H1 (cell line): ENCODE results near the gene RAB44. TPM values are rescaled to one million over a fixed set of nuclear protein-coding genes. Genes with fewer than 3 reads are reported as not detected.

Experiments used
- CTCF ChIA-PET: fragments of 300-600 bp; sonication (Branson Sonifier 250); formaldehyde crosslinking; loops from one replicate; lab custom pipeline; 2021; ENCODE audit not compliant: partially characterized antibody; lab: Charles Lee
- POLR2A ChIA-PET: fragments of 300-600 bp; sonication (Branson Sonifier 250); formaldehyde crosslinking; loops from one replicate; lab custom pipeline; 2021; ENCODE audit warnings: inconsistent platforms; ENCODE audit not compliant: partially characterized antibody; lab: Charles Lee
- DNase-seq, 2 experiments: peaks; one replicate each; pipeline versions ENCODE4 v3.0.0 to v3.0.0-alpha.2; 2010 to 2022; ENCODE audit warnings: low spot score in 2 of 2, low read depth in 1 of 2, mixed read lengths in 1 of 2
- FAIRE-seq: peaks from 2 replicates; lab custom pipeline; 2011; peaks lifted over from hg19 to GRCh38; lab: Jason Lieb, UNC
- H2AFZ ChIP-seq: 2 replicates; pipeline ENCODE4 v1.8.1; 2012; ENCODE audit warnings: low read length, inconsistent platforms
- H2AK5ac ChIP-seq: 2 replicates; pipeline ENCODE4 v1.6.1; 2013; ENCODE audit warnings: low read depth, low read length
- H2BK120ac ChIP-seq: replicated peaks from 2 replicates; pipeline ENCODE3; 2013; ENCODE audit warnings: low read depth, low read length, inconsistent platforms
- H2BK12ac ChIP-seq: 2 replicates; pipeline ENCODE4 v1.6.1; 2013; ENCODE audit warnings: low read depth, low read length
- H2BK15ac ChIP-seq: 2 replicates; pipeline ENCODE4 v1.6.1; 2013; ENCODE audit warnings: low read length
- H2BK20ac ChIP-seq: 2 replicates; pipeline ENCODE4 v1.6.1; 2013; ENCODE audit warnings: low read length
- H2BK5ac ChIP-seq: 2 replicates; pipeline ENCODE4 v1.6.1; 2013; ENCODE audit warnings: low read depth, low read length
- H3K14ac ChIP-seq: 2 replicates; pipeline ENCODE4 v1.6.1; 2013; ENCODE audit warnings: inconsistent platforms; ENCODE audit not compliant: insufficient read length
- H3K18ac ChIP-seq: 2 replicates; pipeline ENCODE4 v1.6.1; 2013; ENCODE audit warnings: low read length; ENCODE audit errors: extremely low read depth
- H3K23ac ChIP-seq: 2 replicates; pipeline ENCODE4 v1.6.1; 2013; ENCODE audit warnings: inconsistent platforms; ENCODE audit not compliant: insufficient read length
- H3K23me2 ChIP-seq: 2 replicates; pipeline ENCODE4 v1.6.1; 2013; ENCODE audit warnings: low read depth, low read length
- H3K27ac ChIP-seq: 2 replicates; pipeline ENCODE4 v1.6.1; 2011; ENCODE audit warnings: low read depth, low read length, inconsistent platforms
- H3K27me3 ChIP-seq, 4 experiments: replicated peaks in 1 of 4; 1 replicate in 1 of 4; 2 replicates in 3 of 4; pipeline versions ENCODE4 v1.6.1 to v1.8.1; 2011 to 2013; ENCODE audit warnings: low read length in 3 of 4, mild to moderate bottlenecking in 3 of 4, inconsistent platforms in 2 of 4, mixed read lengths in 2 of 4, moderate library complexity in 1 of 4; ENCODE audit not compliant: control insufficient read depth in 3 of 4, insufficient read depth in 3 of 4; ENCODE audit errors: extremely low read depth in 1 of 4
- H3K36me3 ChIP-seq, 4 experiments: 2 replicates each; pipeline versions ENCODE4 v1.6.1 to v1.8.1; 2011 to 2013; ENCODE audit warnings: mild to moderate bottlenecking in 4 of 4, low read length in 3 of 4, moderate library complexity in 2 of 4, control low read depth in 1 of 4, inconsistent platforms in 1 of 4; ENCODE audit not compliant: insufficient read depth in 4 of 4, control insufficient read depth in 2 of 4
- H3K4ac ChIP-seq: replicated peaks from 2 replicates; pipeline ENCODE3; 2013; ENCODE audit warnings: low read length, low read depth, mixed read lengths, inconsistent platforms; ENCODE audit not compliant: insufficient read length
- H3K4me1 ChIP-seq, 4 experiments: replicated peaks in 1 of 4; 1 replicate in 1 of 4; 2 replicates in 3 of 4; pipeline versions ENCODE4 v1.6.1 to v1.8.1; 2011 to 2013; ENCODE audit warnings: low read length in 3 of 4, inconsistent platforms in 2 of 4, mixed read lengths in 1 of 4; ENCODE audit not compliant: insufficient read depth in 4 of 4, control insufficient read depth in 3 of 4
- H3K4me2 ChIP-seq, 2 experiments: 2 replicates each; pipeline versions ENCODE4 v1.6.1 to v1.8.1; 2011 to 2013; ENCODE audit warnings: low read depth in 2 of 2, low read length in 2 of 2, control low read depth in 1 of 2, inconsistent platforms in 1 of 2, mild to moderate bottlenecking in 1 of 2; ENCODE audit not compliant: insufficient read depth in 1 of 2
- H3K4me3 ChIP-seq, 4 experiments: fragments of 200-600, 300-600 bp in 1 of 4; sonication (generic), shearing (Covaris generic), sonication (Bioruptor Twin) in 1 of 4; 2 replicates each; pipeline versions ENCODE4 v1.5.1 to v1.8.1; 2011 to 2016; ENCODE audit warnings: low read length in 4 of 4, low read depth in 3 of 4, control low read depth in 2 of 4, inconsistent platforms in 2 of 4, mild to moderate bottlenecking in 2 of 4, mixed read lengths in 1 of 4, moderate library complexity in 1 of 4; ENCODE audit not compliant: insufficient read depth in 2 of 4; ENCODE audit errors: extremely low read depth in 1 of 4
- H3K56ac ChIP-seq: replicated peaks from 2 replicates; pipeline ENCODE3; 2013; ENCODE audit warnings: low read depth, mild to moderate bottlenecking, mixed read lengths, low read length, inconsistent platforms; ENCODE audit not compliant: insufficient read length
- H3K79me1 ChIP-seq: 2 replicates; pipeline ENCODE4 v1.6.1; 2013; ENCODE audit warnings: low read depth, low read length, control low read depth
- H3K79me2 ChIP-seq, 2 experiments: 2 replicates each; pipeline versions ENCODE4 v1.6.1 to v1.8.1; 2012 to 2013; ENCODE audit warnings: low read length in 2 of 2, mild to moderate bottlenecking in 2 of 2, inconsistent platforms in 1 of 2; ENCODE audit not compliant: insufficient read depth in 2 of 2, control insufficient read depth in 1 of 2
- H3K9ac ChIP-seq, 4 experiments: replicated peaks in 1 of 4; 1 replicate in 1 of 4; 2 replicates in 3 of 4; pipeline versions ENCODE4 v1.6.1 to v1.8.1; 2011 to 2013; ENCODE audit warnings: low read depth in 3 of 4, low read length in 3 of 4, control low read depth in 2 of 4, mild to moderate bottlenecking in 2 of 4, moderate library complexity in 2 of 4, inconsistent platforms in 1 of 4; ENCODE audit errors: extremely low read depth in 1 of 4
- H3K9me3 ChIP-seq, 2 experiments: 2 replicates each; pipeline versions ENCODE4 v1.6.1 to v1.8.1; 2012 to 2013; ENCODE audit warnings: mild to moderate bottlenecking in 2 of 2, moderate library complexity in 2 of 2, control low read depth in 1 of 2, inconsistent platforms in 1 of 2, low read depth in 1 of 2, low read length in 1 of 2, mixed read lengths in 1 of 2; ENCODE audit not compliant: insufficient read depth in 2 of 2
- H4K20me1 ChIP-seq, 2 experiments: replicated peaks in 1 of 2; 2 replicates each; pipeline versions ENCODE3 to v1.8.1; 2011 to 2013; ENCODE audit warnings: inconsistent platforms in 2 of 2, low read length in 2 of 2, mild to moderate bottlenecking in 1 of 2; ENCODE audit not compliant: insufficient read depth in 2 of 2, control insufficient read depth in 1 of 2
- H4K5ac ChIP-seq: 2 replicates; pipeline ENCODE4 v1.6.1; 2013; ENCODE audit warnings: low read length, low read depth, mixed read lengths, inconsistent platforms; ENCODE audit not compliant: insufficient read length
- H4K8ac ChIP-seq: 2 replicates; pipeline ENCODE4 v1.8.0; 2013; ENCODE audit warnings: mild to moderate bottlenecking, moderate library complexity, low read length, inconsistent platforms; ENCODE audit not compliant: insufficient read depth; ENCODE audit errors: extremely low read depth
- H4K91ac ChIP-seq: replicated peaks from 2 replicates; pipeline ENCODE3; 2013; ENCODE audit warnings: low read length, mixed read lengths, inconsistent platforms; ENCODE audit not compliant: insufficient read length
- WGBS, 2 experiments: shearing (Covaris generic) in 1 of 2; methylation state at CpG; one replicate each; pipeline versions ENCODE4 v1.1.6 to v1.1.7; 2013 to 2015; ENCODE audit warnings: low lambda C conversion rate in 2 of 2, mixed read lengths in 2 of 2, inconsistent platforms in 1 of 2, low coverage in 1 of 2, missing lambda C conversion rate in 1 of 2; ENCODE audit not compliant: insufficient replicate concordance in 2 of 2, insufficient coverage in 1 of 2, insufficient read length in 1 of 2; ENCODE audit errors: extremely low coverage in 1 of 2, missing lambda C conversion rate in 1 of 2; 5-methylcytosine and 5-hydroxymethylcytosine counted together
- polyA plus RNA-seq, 7 experiments: library from polyadenylated mRNA; depleted of rRNA in 3 of 7; stranded (reverse) in 5 of 7; unstranded in 2 of 7; fragments of >200 nt in 5 of 7; fragments of 200-250 nt in 2 of 7; gene quantifications; 1 replicate in 5 of 7; 2 replicates in 1 of 7; 4 replicates in 1 of 7; pipeline versions ENCODE4 v1.2.1 to v1.2.3, GENCODE V29; 2011 to 2013; ENCODE audit warnings: missing spikeins in 2 of 7, mixed read lengths in 2 of 7
- total RNA-seq: library from RNA; stranded (reverse); fragmentation: NEBNext Ultra II Directional; extraction: Animal tissue kit (Norgen Biotek cat#: 25700); gene quantifications from 2 replicates; pipeline ENCODE4 v1.2.1, GENCODE V29; 2021
- TF ChIP-seq, protein P1 (sequence below): IDR thresholded peaks from 2 replicates; pipeline ENCODE4 v1.6.1; 2012; ENCODE audit warnings: inconsistent platforms

The RAB44 gene
- total and polyA plus RNA-seq, 2 of the 8 experiments (the other 6 are each of a cell fraction or from before 2014, with no cell fraction given): 0.02 TPM; not detected in 1

DNA sequence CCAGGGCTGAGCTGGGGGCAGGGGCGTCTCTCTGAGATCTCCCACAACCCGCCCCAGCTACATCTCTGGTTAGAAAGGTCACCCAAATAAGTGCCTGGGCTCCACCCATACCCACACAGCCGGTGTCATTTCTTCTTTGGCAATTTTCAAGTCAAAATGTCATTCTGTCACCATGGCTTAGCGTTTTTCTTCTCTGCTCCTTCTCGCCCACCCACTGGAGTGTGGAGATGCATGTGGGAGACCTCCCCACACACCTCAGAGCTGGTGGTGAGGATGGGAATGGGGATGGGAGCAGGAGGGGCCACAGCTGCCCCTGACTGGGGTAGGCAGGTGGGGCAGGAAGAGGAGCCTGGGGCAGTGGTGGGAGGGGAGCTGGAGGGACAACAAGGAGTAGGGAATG is 78.5 kb downstream of the RAB44 start:
- 0 out of 2 replicates have a peak overlapping the region, but pooled peaks have one; percentile 72 for H2BK20ac ChIP-seq
- peaks cover 4 to 26% (median 20%) of the 10 kb centered on the region in 4 experiments for H3K4me1 ChIP-seq
- whole genome bisulfite sequencing, 2 experiments: 84% methylated on average over 5 of the region's 5 CpGs; no CpG with 5 or more reads in 1 of the 2 experiments
- H3K14ac ChIP-seq: no peak overlapping the region
- H3K23ac ChIP-seq: no peak overlapping the region
- H3K56ac ChIP-seq: no peak overlapping the region
- H4K20me1 ChIP-seq: no peaks in the 10 kb centered on the region
- no peaks in the 10 kb centered on the region for H3K79me1 ChIP-seq
- H4K91ac ChIP-seq: no peak overlapping the region
- H3K4ac ChIP-seq: no peak overlapping the region
- no peak overlapping the region for H4K5ac ChIP-seq
- peak overlapping the region; percentile 94; the same call in 1 of the 2 replicates for H2BK12ac ChIP-seq
- H3K79me2 ChIP-seq: no peaks in the 10 kb centered on the region
- CTCF ChIA-PET: interaction anchor here (0.6 to 13.6 kb wide), 14 partner anchors 8 to 437 kb away, joined by 3 to 293 read pairs (median 5); partner anchors contain the start of gene C6orf89
- H3K9ac ChIP-seq: no peak overlapping the region
- H3K4me3 ChIP-seq: no peak overlapping the region
- FAIRE-seq: no peak
- peaks cover 0 to 4% (median 1%) of the 10 kb centered on the region in 4 experiments; a peak in 3 of 7 replicates for H3K27me3 ChIP-seq
- H3K27ac ChIP-seq: no peak overlapping the region
- no peak overlapping the region for H2BK120ac ChIP-seq
- no peak for DNase-seq
- no peak overlapping the region for H2BK5ac ChIP-seq
- no peaks in the 10 kb centered on the region for H3K36me3 ChIP-seq
- peaks cover 2% of the 10 kb centered on the region; the same call in 1 of the 2 replicates for H3K23me2 ChIP-seq
- no peaks in the 10 kb centered on the region for H3K9me3 ChIP-seq
- no peak overlapping the region for H4K8ac ChIP-seq
- H3K18ac ChIP-seq: no peak overlapping the region; the same call in 1 of the 2 replicates
- no peak overlapping the region for H3K4me2 ChIP-seq
- H2AK5ac ChIP-seq: 0 out of 2 replicates have a peak overlapping the region, but pooled peaks have one; percentile 31
- POLR2A ChIA-PET: interaction anchor here (0.6 to 1.7 kb wide), 5 partner anchors 68 to 99 kb away, joined by 3 to 6 read pairs (median 4); partner anchors contain the start of gene PPIL1
- peak overlapping the region; percentile 81; the same call in 1 of the 2 replicates for H2BK15ac ChIP-seq
- H2AFZ ChIP-seq: no peak overlapping the region
- TF ChIP-seq, protein P1, sequence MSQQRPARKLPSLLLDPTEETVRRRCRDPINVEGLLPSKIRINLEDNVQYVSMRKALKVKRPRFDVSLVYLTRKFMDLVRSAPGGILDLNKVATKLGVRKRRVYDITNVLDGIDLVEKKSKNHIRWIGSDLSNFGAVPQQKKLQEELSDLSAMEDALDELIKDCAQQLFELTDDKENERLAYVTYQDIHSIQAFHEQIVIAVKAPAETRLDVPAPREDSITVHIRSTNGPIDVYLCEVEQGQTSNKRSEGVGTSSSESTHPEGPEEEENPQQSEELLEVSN: no peak
